ENCODE data around the gene STIM1.
"Not testable (repeated sequence)": the region's sequence is repeated elsewhere in the genome, so short reads cannot be mapped to it uniquely, and the experiment has no call there.

The STIM1 gene

GRCh38 chr11:3891751-3892150, 36.3 kb downstream of the STIM1 start:
- DNase-seq (ENCODE audit: extremely low read depth, low read depth), result no peak
- H3K4me3 ChIP-seq (replicated peaks; ENCODE audit: low read depth, low read length), result no peak overlapping the region
- no peak for TF ChIP-seq CTCF (IDR thresholded peaks at IDR 0.05; ENCODE audit: low read depth, low read length, missing control alignments)

DNA sequence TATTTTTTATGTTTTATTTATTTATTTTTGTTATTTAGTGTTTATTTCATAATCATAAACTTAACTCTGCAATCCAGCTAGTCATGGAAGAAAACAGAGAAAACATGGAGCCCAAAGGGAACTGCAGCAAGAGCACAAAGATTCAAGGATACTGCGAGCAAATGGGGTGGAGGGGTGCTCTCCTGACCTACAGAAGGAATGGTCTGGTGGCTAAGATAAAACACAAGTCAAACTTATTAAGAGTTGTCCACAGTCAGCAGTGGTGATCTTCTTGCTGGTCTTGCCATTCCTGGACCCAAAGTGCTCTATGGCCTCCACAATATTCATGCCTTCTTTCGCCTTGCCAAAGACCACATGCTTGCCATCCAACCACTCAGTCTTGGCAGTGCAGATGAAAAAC, 36.7 kb downstream of the STIM1 start:
- no peak for TF ChIP-seq CTCF (IDR thresholded peaks at IDR 0.05; ENCODE audit: low read depth, low read length, missing control alignments)
- no peak overlapping the region for H3K4me3 ChIP-seq (replicated peaks; ENCODE audit: low read depth, low read length)
- no peak for DNase-seq (ENCODE audit: extremely low read depth, low read depth)

GRCh38 chr11:3893311-3893710, 37.8 kb downstream of the STIM1 start:
- TF ChIP-seq CTCF (IDR thresholded peaks at IDR 0.05; ENCODE audit: low read depth, low read length, missing control alignments), result no peak
- no peak overlapping the region for H3K4me3 ChIP-seq (replicated peaks; ENCODE audit: low read depth, low read length)
- DNase-seq (ENCODE audit: extremely low read depth, low read depth), result no peak

DNA sequence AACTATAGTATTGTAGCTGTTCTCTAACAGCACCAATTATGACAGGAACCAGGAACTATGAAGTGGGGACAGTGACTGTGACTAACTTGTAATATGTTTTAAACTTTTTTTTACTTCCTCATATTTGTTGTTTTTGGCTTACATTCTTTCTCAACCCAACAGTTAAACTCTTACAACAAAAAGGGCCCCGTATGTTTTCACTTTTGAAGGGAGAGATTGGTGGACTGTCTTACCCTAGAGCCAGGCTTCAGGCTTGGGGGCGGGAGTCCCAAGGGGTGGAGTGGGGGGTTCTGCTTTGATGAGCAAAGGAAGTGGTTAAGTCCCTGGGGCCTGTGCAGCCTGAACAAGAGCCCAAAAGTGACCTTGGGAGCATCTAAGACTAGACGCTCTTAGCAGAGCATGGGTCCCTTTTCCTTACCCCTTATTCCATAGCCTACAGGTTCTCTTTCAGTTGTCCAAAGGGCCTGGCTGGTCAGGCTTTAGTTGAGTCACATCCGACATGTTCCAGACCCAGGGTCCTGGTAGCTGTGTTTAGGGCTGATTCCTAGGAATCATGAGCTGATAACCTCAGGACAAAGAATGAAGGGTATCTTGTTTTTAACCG, 38.8 kb downstream of the STIM1 start:
- DNase-seq (ENCODE audit: extremely low read depth, low read depth), result no peak
- no peak overlapping the region for H3K4me3 ChIP-seq (replicated peaks; ENCODE audit: low read depth, low read length)
- no peak for TF ChIP-seq CTCF (IDR thresholded peaks at IDR 0.05; ENCODE audit: low read depth, low read length, missing control alignments)

- DNase-seq (ENCODE audit: extremely low read depth, low read depth), result no peak
- TF ChIP-seq CTCF (IDR thresholded peaks at IDR 0.05; ENCODE audit: low read depth, low read length, missing control alignments), result no peak
- no peak overlapping the region for H3K4me3 ChIP-seq (replicated peaks; ENCODE audit: low read depth, low read length)
These were observed 41.2 kb downstream of the STIM1 start for GRCh38 chr11:3896644-3897043.

- not testable (repeated sequence) for H3K4me3 ChIP-seq (replicated peaks; ENCODE audit: low read depth, low read length); DNase-seq (ENCODE audit: extremely low read depth, low read depth)
These were observed 44.8 kb downstream of the STIM1 start for GRCh38 chr11:3900230-3900629.

DNA sequence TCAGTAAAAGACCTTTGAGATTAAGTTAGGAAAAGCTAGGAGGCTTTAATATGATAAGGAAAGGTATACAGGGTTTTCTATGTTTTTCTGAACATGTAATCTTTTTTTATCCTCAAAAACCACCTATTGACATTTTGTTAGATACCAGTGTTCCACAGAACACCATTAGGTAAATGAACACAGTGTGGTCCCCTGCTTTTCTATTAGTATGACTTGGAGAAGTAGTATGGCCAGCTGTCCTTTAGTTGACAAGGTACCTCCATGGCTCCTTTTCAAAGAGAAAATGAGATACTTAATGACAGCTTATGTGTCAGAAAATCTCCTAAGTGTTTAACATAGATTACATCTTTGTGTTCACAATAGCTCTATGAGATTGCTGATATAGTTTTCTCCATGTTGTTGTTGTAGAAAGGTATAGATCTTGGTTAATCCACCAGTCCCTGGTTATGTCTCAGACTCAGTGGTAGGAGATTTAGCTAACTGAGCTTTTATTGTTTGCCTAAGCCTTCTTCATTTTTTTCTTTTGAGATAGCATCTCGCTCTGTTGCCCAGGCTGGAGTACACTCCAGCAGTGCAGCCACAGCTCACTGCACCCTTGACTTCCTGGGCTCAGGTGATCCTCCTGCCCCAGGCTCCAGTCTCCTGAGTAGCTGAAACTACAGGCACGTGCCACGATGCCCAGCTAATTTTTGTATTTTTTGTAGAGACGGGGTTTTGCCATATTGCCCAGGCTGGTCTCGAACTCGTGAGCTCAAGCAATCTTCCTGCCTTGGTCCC, 46.0 kb downstream of the STIM1 start:
- no peak for DNase-seq (ENCODE audit: extremely low read depth, low read depth)
- no peak overlapping the region for H3K4me3 ChIP-seq (replicated peaks; ENCODE audit: low read depth, low read length)
- no peak for TF ChIP-seq CTCF (IDR thresholded peaks at IDR 0.05; ENCODE audit: low read depth, low read length, missing control alignments)
